ENCODE data around the gene EDEM3. TPM values are rescaled to one million over a fixed set of nuclear protein-coding genes. Genes with fewer than 3 reads are reported as not detected.
"Not testable (repeated sequence)": the region's sequence is repeated elsewhere in the genome, so short reads cannot be mapped to it uniquely, and the experiment has no call there.

The EDEM3 gene
- total RNA-seq, 2 donors from 2014 or later: 37.9 to 49.4 TPM

DNA sequence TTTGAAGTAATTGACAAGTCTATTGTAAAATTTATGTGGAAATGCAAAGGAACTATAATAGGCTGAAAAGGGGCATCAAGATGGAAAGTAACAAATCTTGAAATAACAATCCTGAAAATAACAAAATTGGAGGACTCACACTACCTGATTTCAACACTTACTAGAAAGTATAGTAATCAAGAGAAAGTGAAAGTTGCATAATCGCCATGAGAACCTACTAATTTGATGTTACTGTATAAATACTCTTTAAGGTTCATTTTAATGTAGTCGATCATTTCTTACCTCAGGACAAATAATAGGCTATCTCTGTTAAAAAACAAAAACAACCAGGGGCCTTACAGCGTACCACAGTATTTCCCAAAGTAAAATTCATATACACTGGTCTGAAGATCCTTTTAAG, 71.7 kb downstream of the EDEM3 start:
- Histone ChIP-seq H3K27ac (no peak overlapping the region), H3K36me3 (replicated peaks in 1 of 2; ENCODE audit: insufficient read depth in 1 of 2, low read depth in 2 of 2) (no peaks in the 10 kb centered on the region), H3K27me3 (no peaks in the 10 kb centered on the region), H3K4me1 (no peaks in the 10 kb centered on the region), H3K4me3 (no peak overlapping the region), H3K9me3 (no peaks in the 10 kb centered on the region)
- no peak for TF ChIP-seq POLR2A (IDR thresholded peaks at IDR 0.05)
- TF ChIP-seq CTCF (IDR thresholded peaks at IDR 0.05): no peak
- ATAC-seq (no peak), DNase-seq (no peak)
- 85 to 90% methylated on average over 3 of the region's 3 CpGs for WGBS, 2 donors
- intact Hi-C loops (cut with DNase I): no loop called here

DNA sequence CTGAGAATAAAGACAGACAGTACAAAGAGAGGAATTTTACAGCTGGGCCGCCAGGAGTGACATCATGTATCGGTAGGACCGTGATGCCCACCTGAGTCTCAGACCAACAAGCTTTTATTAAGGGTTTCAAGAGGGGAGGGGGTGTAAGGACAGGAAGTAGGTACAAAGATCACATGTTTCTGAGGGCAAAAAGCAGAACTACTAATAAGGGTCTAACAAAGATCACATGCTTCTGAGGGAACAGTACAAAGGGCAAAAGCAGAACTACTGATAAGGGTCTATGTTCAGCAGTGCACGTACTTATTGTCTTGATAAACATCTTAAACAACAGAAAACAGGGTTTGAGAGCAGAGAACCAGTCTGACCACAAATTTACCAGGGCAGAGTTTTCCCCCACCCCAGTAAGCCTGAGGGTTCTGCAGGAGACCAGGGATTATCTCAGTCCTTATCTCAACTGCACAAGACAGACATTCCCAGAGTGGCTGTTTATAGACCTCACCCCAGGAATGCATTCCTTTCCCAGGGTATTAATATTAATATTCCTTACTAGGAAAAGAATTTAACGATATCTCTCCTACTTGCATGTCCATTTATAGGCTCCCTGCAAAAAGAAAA, 73.9 kb downstream of the EDEM3 start:
- ATAC-seq; H3K27ac ChIP-seq; H3K27me3 ChIP-seq; H3K9me3 ChIP-seq; H3K4me1 ChIP-seq; DNase-seq; H3K36me3 ChIP-seq (replicated peaks in 1 of 2; ENCODE audit: insufficient read depth in 1 of 2, low read depth in 2 of 2); intact Hi-C loops (cut with DNase I); H3K4me3 ChIP-seq: not testable (repeated sequence)
- WGBS, 2 donors: 84 to 93% methylated on average over 5 of the region's 5 CpGs

GRCh38 chr1:184679472-184679871, 75.2 kb downstream of the EDEM3 start:
- 59 to 65% methylated on average over 3 of the region's 3 CpGs for WGBS, 2 donors
- DNase-seq; H3K4me1 ChIP-seq; H3K4me3 ChIP-seq; H3K9me3 ChIP-seq; H3K27ac ChIP-seq; ATAC-seq; H3K36me3 ChIP-seq (replicated peaks in 1 of 2; ENCODE audit: insufficient read depth in 1 of 2, low read depth in 2 of 2); intact Hi-C loops (cut with DNase I); H3K27me3 ChIP-seq: not testable (repeated sequence)

DNA sequence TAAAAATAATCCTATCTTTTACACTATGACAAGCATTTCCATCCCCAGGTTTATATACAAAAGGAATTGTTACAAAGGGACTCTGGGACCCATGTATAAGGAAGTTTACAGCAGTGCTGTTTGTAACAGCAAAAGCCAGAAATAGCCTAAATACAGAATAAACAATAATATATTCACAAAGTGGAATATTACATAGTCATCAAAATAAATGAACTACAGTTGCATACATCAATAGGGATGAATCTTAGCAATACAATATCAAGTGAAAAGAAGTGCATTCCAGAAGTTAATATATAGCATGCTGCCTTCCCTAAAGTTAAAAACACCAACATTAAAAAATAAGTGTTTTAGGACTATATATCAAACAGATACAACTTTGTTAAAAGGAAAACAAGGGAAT, 77.3 kb downstream of the EDEM3 start:
- Histone ChIP-seq H3K9me3 (no peaks in the 10 kb centered on the region), H3K36me3 (replicated peaks in 1 of 2; ENCODE audit: insufficient read depth in 1 of 2, low read depth in 2 of 2) (no peaks in the 10 kb centered on the region), H3K27me3 (no peaks in the 10 kb centered on the region), H3K27ac (no peak overlapping the region), H3K4me1 (no peaks in the 10 kb centered on the region), H3K4me3 (no peak overlapping the region)
- intact Hi-C loops (cut with DNase I): no loop called here
- no peak for DNase-seq
- TF ChIP-seq CTCF (IDR thresholded peaks at IDR 0.05) (no peak), POLR2A (IDR thresholded peaks at IDR 0.05) (no peak)
- no peak for ATAC-seq

GRCh38 chr1:184673305-184673704, 81.4 kb downstream of the EDEM3 start:
- Histone ChIP-seq H3K36me3 (replicated peaks in 1 of 2; ENCODE audit: insufficient read depth in 1 of 2, low read depth in 2 of 2) (no peaks in the 10 kb centered on the region), H3K27me3 (no peaks in the 10 kb centered on the region), H3K4me3 (no peak overlapping the region), H3K27ac (no peak overlapping the region), H3K4me1 (no peaks in the 10 kb centered on the region), H3K9me3 (no peaks in the 10 kb centered on the region)
- 78 to 82% methylated on average over 9 of the region's 9 CpGs for WGBS, 2 donors
- TF ChIP-seq POLR2A (IDR thresholded peaks at IDR 0.05) (no peak), CTCF (IDR thresholded peaks at IDR 0.05) (no peak)
- intact Hi-C loops (cut with DNase I): no loop called here
- DNase-seq (no peak), ATAC-seq (no peak)

DNA sequence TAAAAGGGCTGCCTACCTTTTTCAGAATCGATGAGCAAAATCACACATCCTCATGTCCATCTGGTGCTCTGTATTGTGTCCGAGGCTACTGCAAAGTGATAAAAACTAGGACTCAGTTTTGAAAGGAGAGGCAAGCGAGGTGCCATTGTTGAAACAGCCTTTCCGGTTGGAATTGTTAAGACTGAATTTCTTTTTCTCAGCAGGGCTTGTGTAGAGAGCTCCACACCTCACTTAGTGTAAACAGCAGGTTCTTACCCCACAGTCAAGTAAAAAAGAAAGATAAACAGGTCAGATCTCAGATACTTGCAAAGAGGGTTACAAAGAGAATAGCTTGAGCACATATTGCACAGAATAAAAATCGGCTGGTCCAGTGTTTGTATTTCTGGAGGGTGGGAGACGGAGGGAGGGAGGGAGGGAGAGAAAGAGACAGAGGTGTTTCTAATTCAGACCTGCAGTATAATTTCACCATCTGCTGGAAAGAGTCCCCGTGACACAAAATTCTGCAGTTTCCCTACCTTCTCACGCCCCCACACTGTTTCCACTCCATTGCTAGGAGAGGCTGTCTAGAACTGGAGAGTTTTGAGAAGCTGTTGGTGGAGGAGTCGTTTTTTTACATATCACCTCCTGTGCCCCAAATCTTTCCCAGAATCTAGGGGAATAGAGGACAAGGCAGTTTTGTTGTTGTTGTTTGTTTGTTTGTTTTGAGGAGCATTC, 82.5 kb downstream of the EDEM3 start:
- DNase-seq (no peak), ATAC-seq (no peak)
- Histone ChIP-seq H3K4me3 (no peak overlapping the region), H3K9me3 (no peaks in the 10 kb centered on the region), H3K36me3 (replicated peaks in 1 of 2; ENCODE audit: insufficient read depth in 1 of 2, low read depth in 2 of 2) (no peaks in the 10 kb centered on the region), H3K27ac (no peak overlapping the region), H3K27me3 (no peaks in the 10 kb centered on the region), H3K4me1 (no peaks in the 10 kb centered on the region)
- WGBS, 2 donors: 65 to 72% methylated on average over 9 of the region's 9 CpGs
- no peak for TF ChIP-seq CTCF (IDR thresholded peaks at IDR 0.05)
- no peak for TF ChIP-seq POLR2A (IDR thresholded peaks at IDR 0.05)
- intact Hi-C loops (cut with DNase I): no loop called here
